Rectal smooth muscle tissue (tissue), 1 donor: ENCODE data around the gene CTAG1A.
"Not testable (repeated sequence)": the region's sequence is repeated elsewhere in the genome, so short reads cannot be mapped to it uniquely, and the experiment has no call there.

Source experiments
- H3K27ac ChIP-seq: one replicate; pipeline ENCODE4 v1.7.0; 2013; ENCODE audit warnings: low read depth, low read length, inconsistent platforms
- H3K27me3 ChIP-seq: one replicate; pipeline ENCODE4 v1.7.0; 2013; ENCODE audit warnings: low read length; ENCODE audit not compliant: control insufficient read depth, insufficient read depth
- H3K36me3 ChIP-seq: one replicate; pipeline ENCODE4 v1.7.0; 2013; ENCODE audit warnings: low read length; ENCODE audit not compliant: control insufficient read depth, insufficient read depth
- H3K4me1 ChIP-seq: one replicate; pipeline ENCODE4 v1.7.0; 2013; ENCODE audit warnings: low read length; ENCODE audit not compliant: control insufficient read depth, insufficient read depth
- H3K4me3 ChIP-seq: one replicate; pipeline ENCODE4 v1.7.0; 2013; ENCODE audit warnings: low read length
- H3K9ac ChIP-seq: one replicate; pipeline ENCODE4 v1.7.0; 2013; ENCODE audit warnings: low read length

The CTAG1A gene

DNA sequence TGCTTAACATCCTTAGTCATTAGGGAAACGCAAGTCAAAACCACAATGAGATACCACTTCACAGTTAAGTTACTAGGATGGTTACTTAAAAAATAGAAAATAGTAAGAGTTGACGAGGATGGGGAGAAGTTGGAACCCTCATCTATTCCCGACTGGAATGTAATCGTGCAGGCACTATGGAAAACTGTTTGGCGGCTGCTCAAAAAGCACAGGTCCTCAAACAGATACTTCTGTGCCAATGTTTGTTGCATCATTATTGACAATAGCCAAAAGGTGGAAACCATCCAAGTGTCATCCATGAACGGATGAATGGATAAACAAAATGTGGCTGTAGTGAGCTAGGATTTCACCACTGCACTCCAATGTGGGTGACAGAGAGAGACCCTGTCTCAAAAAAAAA is 22.4 kb downstream of the CTAG1A start:
- Histone ChIP-seq H3K27me3 (peaks cover 3% of the 10 kb centered on the region), H3K27ac (no peak overlapping the region), H3K4me1 (no peaks in the 10 kb centered on the region), H3K4me3 (no peak overlapping the region), H3K9ac (no peak overlapping the region), H3K36me3 (no peaks in the 10 kb centered on the region)

DNA sequence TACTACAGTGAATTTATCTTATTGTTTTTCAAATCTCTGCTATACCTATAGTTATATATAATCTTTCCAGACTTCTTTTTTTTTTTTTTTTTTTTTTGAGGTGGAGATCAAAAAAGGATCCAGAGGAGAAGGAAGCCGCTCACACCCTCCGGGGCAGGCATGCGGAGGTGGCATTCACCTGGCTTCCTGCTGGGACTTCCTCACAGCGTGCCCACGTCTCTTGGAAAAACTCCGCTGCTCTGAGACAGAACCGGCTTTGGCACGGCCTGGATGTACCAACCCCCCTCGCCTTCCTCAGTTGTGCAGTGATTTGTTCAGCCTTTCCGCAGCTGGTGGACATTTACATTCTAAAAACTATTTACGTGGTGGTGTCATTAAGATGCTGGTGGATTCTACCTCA is 23.0 kb downstream of the CTAG1A start:
- not testable (repeated sequence) for H3K4me1 ChIP-seq, H3K4me3 ChIP-seq

DNA sequence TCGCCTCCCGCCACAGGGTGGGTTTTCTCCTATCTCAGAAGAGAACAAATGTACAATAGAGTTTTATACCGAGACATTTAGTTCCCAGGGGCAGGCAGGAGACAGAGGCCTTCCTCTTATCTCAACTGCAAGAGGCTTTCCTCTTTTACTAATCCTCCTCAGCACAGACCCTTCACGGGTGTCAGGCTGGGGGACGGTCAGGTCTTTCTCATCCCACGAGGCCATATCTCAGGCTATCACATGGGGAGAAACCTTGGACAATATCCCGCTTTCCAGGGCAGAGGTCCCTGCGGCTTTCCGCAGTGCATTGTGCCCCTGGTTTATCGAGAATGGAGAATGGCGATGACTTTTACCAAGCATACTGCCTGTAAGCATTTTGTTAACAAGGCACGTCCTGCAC is 23.9 kb downstream of the CTAG1A start:
- not testable (repeated sequence) for H3K9ac ChIP-seq, H3K4me1 ChIP-seq, H3K27ac ChIP-seq, H3K4me3 ChIP-seq, H3K36me3 ChIP-seq, H3K27me3 ChIP-seq

More for the DNA sequence above, 23.0 kb downstream of the CTAG1A start:
- H3K9ac ChIP-seq, H3K36me3 ChIP-seq, H3K27me3 ChIP-seq, H3K27ac ChIP-seq: not testable (repeated sequence)

DNA sequence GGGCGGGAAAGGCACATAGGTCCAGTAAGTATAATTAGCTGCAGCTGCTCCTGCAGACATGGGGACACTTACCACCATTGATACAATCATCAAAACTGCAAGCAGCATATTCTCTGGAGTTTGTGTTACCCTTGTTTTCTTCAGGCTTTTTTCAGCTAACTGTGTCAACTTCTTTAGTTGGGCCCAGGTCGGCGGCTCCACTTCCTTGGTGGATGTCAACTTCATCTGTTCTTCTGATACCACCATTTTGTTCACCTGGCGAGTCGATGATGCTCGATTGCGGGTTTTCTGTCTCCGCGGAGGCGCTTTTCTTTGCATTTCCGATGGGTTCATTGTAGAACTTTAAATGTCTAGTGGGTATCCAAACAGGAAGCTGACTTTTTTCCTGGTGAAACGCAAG is 26.2 kb downstream of the CTAG1A start:
- not testable (repeated sequence) for H3K4me3 ChIP-seq, H3K36me3 ChIP-seq, H3K4me1 ChIP-seq, H3K27ac ChIP-seq, H3K27me3 ChIP-seq, H3K9ac ChIP-seq

DNA sequence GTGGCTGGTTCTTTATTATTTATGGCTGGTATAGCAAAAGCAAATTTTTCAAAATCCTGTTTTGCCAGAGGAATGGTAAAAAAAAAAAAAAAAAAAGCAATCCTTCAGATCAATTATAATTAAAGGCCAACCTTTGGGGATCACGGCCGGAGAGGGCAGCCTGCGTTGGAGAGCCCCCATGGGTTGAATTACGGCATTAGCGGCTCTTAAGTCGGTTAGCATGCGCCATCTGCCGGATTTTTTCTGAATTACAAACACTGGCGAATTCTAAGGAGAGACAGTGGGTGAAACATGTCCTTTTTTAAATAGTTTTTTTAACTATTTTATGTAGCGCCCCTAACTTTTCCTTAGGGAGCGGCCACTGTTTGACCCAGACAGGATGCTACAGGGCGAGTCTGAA is 28.7 kb downstream of the CTAG1A start:
- not testable (repeated sequence) for H3K9ac ChIP-seq, H3K36me3 ChIP-seq, H3K27ac ChIP-seq, H3K4me1 ChIP-seq, H3K4me3 ChIP-seq, H3K27me3 ChIP-seq

DNA sequence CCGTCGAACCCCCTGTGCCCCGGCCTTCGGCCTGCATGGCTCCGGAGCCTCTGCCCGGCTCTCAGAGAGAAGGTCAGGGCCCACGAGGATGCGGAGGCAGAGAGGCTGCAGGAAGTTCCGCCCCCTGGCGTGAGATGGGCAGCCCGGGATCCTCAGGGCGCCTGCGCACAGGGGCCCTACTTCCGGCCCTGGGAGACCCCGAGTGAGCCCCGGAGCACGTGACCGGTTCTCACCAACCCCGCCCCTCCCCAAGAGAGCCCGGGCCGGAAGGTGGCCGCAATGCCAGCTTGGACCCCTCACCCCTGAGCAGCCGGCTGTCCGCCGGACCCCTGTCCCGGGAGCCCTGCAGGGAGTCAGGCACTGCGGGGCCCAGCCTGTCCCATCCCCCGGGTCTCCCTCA is 34.2 kb downstream of the CTAG1A start, which contains the start of gene CTAG1B:
Gene CTAG1B, minus strand, starts transcription at position 101 of the 400 bp plus-strand sequence. Its CDS starts 64 bp downstream, at position 37.
- H3K4me1 ChIP-seq, H3K9ac ChIP-seq, H3K4me3 ChIP-seq, H3K36me3 ChIP-seq, H3K27me3 ChIP-seq, H3K27ac ChIP-seq: not testable (repeated sequence)

DNA sequence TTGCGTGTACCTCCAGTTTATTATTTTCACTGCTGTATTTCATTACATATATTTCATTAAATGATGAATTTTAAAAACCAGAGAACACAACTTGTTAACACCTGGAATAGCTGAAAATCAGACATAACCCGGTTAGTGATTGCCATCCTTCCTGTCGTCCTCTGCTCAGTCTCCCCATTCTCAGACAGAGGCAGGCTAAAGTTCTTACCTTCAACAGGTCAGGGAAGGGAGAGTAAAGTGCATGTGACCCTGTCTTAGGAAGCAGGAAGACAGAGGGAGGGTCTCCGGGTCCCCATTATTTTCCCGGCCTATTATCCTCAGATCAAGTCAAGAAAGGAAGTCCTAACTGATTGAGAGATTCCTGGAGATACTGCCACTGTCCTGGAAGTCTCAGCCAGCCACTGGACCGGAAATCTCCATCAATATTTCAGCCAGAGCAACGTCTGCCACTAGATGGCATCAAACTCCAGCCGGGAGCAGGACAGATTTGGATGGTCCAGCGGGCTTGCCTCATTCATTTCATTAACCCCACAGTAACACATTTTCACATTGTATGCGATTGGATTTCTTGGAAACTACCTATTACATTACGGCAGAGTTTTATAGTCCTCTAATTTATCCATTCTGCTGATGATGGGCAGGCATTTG is 36.0 kb downstream of the CTAG1A start:
- not testable (repeated sequence) for H3K9ac ChIP-seq, H3K36me3 ChIP-seq, H3K4me1 ChIP-seq, H3K27me3 ChIP-seq, H3K27ac ChIP-seq, H3K4me3 ChIP-seq

DNA sequence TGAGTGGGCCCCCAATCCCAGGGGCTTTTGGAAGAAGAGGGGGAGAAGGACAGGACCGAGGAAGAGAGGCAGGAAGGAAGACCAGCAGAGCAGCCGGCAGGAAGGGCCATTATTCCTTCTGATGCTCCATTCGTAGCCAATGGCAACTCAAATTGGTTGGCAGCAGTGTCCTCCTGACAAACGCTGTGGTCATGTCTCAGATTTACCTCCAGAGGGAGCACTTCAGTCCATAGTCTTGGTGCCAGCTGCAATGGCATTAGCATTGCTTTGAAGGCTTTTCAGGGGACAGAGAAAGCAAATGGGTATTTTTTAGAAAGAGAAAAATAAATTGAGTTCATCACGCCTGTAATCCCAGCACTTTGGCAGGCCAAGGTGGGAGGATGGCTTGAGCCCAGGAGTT is 44.0 kb downstream of the CTAG1A start:
- not testable (repeated sequence) for H3K9ac ChIP-seq

DNA sequence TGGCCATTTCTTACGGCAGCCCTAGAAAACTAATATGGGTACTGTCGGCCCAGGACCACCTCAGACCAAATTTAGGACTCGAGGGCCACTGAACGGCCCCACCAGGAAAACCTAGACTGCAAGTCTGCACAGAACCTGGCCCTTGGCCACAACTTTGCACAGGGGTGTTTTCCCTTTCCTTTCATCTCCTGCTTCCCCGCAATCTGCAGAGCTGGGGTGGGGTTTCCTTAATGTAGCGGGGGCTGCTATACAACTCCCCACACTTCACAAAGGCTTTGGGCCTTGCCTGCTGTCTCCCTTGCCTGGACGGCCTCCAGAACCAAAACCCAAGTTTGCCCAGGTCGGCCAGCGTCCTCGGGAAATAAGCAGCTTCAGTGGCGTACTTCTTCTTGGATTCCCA is 46.0 kb downstream of the CTAG1A start:
- H3K9ac ChIP-seq, H3K4me1 ChIP-seq, H3K27me3 ChIP-seq, H3K27ac ChIP-seq, H3K36me3 ChIP-seq, H3K4me3 ChIP-seq: not testable (repeated sequence)

More for the DNA sequence above, 44.0 kb downstream of the CTAG1A start:
- not testable (repeated sequence) for H3K27ac ChIP-seq, H3K4me3 ChIP-seq, H3K4me1 ChIP-seq, H3K36me3 ChIP-seq, H3K27me3 ChIP-seq

DNA sequence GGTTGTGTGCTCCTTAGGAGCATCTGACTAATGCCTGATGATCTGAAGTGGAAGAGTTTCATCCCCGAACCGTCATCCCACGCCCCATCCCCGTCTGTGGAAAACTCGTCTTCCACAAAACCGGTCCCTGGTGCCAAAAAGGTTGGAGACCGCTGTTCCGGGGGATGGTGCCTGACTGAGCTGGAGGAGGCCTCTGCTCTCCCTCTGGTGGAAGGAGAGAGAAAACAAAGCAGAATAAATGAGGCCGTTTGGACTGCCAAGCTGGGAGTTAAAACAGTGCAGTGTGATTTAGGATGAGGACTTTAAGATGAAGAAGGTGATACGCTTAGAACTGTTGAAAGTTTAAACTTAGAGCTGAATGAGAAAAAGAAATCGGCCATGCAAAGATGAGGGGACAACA is 48.7 kb downstream of the CTAG1A start:
- not testable (repeated sequence) for H3K4me3 ChIP-seq, H3K27ac ChIP-seq, H3K9ac ChIP-seq, H3K36me3 ChIP-seq, H3K27me3 ChIP-seq, H3K4me1 ChIP-seq
